Uterus (tissue), 2 donors: Measurements from ENCODE around the gene ATP5PB.

Experiments used
- CTCF ChIP-seq, 4 experiments: fragments of 200-600 bp in 2 of 4; fragments of 450-650 bp in 2 of 4; sonication (generic) in 2 of 4; IDR thresholded peaks; one replicate each; pipeline ENCODE4 v1.5.1; 2016 to 2019; ENCODE audit warnings: antibody characterized with exemption in 4 of 4, mild to moderate bottlenecking in 2 of 4, moderate library complexity in 1 of 4
- POLR2A ChIP-seq, 2 donors: fragments of 450-650 bp; IDR thresholded peaks; one replicate each; pipeline ENCODE4 v1.6.1; 2016; ENCODE audit warnings: antibody characterized with exemption in 2 of 2, mild to moderate bottlenecking in 1 of 2, moderate library complexity in 1 of 2

GRCh38 chr1:111489604-111490003 lies 40.3 kb downstream of the ATP5PB start:
- no peak for TF ChIP-seq CTCF (IDR thresholded peaks at IDR 0.05)
- no peak for TF ChIP-seq POLR2A (IDR thresholded peaks at IDR 0.05)
